RKO (cell line): ENCODE data around the gene YPEL4.

ENCODE experiments used
- DNase-seq: peaks from one replicate; pipeline ENCODE4 v3.0.0-alpha.2; 2016; ENCODE audit warnings: low spot score

The YPEL4 gene

GRCh38 chr11:57650739-57651090 lies 1.0 kb upstream of the YPEL4 start:
- no peak for DNase-seq

DNA sequence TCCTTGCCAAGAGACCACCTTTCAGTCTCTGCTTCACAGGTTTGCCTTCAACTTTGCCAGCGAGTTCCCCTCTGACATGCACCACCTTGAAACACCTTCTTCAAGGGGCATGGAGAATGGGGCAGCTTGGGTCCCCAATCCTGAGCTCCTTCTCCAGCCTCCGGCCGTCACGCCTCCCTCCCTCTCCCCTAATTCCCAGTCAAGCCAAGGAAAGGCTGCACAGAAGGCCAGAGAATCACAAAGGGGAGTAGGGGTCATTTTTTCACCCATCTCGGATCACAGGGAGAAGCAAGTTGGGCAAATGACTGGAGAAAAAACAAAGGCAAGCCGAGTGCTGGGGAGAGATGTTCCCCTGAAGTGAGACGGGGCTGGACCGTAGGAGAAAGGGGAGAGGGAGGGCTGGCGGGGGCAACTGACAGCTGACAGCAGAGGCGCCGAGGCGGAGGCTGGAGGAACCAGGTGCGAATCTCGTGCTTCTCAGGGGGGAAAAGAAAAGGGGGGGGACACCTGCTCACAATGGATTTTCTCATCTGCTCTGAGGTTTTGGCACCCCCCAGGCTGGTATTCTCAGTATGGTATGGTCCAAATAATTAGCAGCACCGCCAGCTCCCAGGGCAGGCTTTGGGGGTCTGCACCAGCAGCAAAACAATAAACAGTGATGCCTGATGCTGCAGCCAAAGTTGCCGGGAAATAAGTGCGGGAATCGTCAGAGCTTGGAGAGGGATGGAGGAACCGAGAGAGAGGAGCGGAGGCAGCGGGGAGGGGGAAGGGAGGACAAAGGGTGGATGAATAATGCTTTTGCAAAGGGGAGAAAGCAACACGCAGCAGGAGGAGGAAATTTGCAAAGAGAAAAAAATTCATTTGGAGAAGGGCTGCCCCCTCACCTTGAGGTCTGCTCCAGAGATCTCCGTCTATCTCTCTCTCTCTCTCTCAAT lies 644 bp downstream of the YPEL4 start:
- DNase-seq, result no peak

DNA sequence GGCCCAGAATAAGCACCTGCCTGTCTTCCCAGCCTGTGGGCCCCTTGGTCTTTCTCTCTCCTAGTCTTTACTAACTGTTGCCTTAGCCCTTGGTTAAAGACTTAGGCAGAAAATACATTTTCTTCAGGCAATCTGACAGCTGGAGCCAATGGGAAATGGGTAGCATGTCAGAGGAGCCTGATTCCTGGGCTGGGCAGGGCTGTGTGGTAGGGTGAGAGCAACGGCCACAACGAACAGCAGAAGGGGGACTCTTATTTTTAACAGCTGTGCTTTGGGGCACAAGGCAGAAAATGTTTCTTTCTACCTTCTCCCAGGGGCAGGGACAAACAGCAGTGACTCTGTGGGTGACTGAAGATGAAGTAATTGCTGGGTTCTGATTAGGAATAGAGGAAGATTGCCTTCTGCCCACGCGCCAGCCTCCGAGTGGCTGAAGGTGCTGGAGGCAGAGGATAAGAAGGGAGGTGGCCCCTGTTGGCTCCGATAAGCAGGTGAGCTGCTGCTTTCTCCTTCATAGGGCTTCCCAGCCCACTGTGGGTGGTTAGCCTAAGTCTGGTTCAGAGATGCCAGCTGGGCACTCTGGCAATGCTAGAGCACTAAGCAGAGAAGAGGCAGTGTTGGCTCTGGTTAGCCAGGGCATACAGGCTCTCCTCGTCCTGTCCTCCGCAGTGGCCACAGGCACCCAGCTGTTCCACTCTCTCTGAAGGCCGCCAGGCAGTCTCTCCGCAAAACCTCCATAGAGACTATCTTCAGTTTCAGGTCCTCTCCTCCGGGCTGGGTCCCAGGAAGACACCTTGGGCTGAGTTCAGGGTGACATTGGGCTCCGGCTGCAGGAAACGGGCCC lies 1.5 kb downstream of the YPEL4 start:
- DNase-seq, result no peak

- DNase-seq, result no peak
These were observed 2.3 kb downstream of the YPEL4 start for GRCh38 chr11:57647372-57647771.

GRCh38 chr11:57646799-57647303 lies 2.9 kb downstream of the YPEL4 start:
- DNase-seq, result no peak

DNA sequence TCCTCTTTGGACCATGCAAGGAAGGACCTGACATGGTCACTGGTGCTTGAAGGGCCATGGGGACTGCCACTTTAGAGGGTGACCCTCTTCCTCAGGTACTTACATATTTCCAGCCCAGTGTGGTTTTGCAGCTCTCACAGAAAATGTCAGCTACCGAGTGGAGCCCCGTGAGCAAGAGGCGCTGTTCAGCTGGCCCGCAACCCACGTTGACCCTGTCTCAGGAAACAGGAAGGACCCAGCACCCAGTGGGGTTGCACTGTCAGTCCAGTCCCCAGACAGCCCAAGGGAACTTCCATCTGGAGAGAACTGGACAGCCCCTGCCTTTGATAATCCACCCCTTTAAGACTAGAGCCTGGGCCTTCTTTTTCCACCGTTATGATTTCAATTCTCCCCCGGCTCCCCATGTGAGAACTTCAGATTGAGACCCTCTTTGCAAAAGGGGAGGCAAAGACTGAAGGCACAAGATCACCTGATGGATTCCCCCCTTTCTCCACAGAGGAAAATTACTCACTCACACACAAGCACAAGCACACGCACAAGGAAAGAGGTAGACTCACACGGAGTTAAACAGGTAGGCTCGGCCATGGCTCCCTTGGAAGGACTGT lies 3.4 kb downstream of the YPEL4 start:
- DNase-seq, result no peak

DNA sequence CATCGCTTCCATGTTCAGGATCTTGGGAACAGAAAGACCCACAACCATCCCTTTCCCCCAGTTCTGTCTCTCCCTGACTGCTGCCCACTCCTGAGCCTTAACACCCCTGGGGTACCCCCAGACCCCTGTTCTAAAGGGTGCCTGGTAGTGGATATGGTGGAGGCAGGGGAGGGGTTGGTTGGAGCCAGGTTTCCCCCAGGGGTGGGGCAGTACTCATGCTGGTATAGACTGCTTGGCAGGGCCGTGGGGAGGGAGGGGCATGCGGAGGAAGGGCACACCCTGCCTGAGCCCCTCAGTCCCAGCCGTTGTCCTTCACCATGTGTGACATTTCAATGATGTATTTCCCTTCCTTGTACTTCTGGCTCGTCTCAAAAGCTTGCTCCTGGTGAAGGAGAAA lies 4.0 kb downstream of the YPEL4 start:
- DNase-seq, result no peak

- peak; percentile 65 for DNase-seq
These were observed 4.7 kb downstream of the YPEL4 start for GRCh38 chr11:57644748-57645688.

GRCh38 chr11:57643802-57644201 lies 5.9 kb downstream of the YPEL4 start:
- DNase-seq, result peak; percentile 58

GRCh38 chr11:57641011-57641807 lies 8.5 kb downstream of the YPEL4 start:
- DNase-seq, result peak; percentile 81

DNA sequence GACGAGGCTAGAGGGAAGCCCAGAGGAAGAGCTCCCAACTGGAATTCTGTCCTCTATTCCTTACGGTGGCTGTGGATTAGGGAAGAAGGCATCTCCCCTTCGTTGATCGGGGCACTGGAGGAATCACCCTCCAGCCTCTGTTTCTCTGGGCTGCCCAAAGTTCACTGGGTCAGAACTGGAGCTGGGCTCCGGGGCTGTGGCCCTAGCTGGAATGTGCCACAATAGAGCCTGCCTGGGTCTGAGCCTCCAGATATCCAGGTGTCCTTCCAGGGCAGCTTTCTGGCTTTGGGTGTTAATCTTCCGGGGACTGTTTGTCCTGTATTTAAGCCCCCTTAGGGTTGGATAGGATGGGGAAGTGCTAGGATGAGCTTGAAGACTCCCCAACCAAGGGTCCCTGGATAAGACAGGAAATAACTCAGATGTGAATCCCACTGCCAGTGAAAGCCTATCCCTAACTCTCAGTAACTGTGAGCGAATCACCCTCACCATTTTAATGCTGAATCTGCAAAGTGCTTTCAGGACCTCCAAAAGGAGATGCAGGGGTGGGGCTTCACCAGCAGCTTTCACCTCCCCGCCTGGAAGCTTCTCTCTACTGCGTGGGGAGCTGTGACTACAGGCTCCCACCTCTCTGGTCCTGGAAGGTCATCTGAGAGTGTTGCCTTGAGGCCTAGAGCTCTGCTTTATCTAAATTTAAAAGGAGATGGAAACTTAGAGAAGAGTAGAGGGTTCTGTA lies 9.5 kb downstream of the YPEL4 start:
- DNase-seq, result no peak

GRCh38 chr11:57639321-57640067 lies 10.2 kb downstream of the YPEL4 start:
- no peak for DNase-seq

DNA sequence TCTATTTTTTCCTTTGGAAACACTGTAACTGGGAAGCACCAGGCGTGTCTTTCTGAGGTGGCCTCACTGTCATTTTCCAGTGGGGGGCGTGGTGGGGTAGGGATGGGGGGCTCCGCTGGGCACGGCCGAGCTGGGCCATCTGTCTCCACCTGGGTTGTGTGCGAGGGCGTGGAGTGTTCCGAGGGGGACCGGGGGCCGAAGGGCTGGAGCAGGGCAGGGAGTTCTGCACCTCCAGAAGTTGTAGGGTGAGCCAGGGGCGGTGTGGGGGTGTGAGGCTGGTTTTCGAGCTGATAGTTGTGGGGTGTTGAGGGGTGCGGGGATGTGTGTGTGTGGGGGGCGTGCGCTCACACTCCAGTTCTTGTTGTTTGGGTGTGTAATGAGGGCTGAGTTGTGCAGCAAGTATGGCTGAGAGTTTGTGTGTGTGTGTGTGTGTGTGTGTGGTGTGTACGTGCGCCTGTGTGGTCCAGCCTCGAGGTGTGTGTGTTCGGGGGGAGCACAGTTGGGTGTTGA lies 10.8 kb downstream of the YPEL4 start:
- DNase-seq, result no peak

DNA sequence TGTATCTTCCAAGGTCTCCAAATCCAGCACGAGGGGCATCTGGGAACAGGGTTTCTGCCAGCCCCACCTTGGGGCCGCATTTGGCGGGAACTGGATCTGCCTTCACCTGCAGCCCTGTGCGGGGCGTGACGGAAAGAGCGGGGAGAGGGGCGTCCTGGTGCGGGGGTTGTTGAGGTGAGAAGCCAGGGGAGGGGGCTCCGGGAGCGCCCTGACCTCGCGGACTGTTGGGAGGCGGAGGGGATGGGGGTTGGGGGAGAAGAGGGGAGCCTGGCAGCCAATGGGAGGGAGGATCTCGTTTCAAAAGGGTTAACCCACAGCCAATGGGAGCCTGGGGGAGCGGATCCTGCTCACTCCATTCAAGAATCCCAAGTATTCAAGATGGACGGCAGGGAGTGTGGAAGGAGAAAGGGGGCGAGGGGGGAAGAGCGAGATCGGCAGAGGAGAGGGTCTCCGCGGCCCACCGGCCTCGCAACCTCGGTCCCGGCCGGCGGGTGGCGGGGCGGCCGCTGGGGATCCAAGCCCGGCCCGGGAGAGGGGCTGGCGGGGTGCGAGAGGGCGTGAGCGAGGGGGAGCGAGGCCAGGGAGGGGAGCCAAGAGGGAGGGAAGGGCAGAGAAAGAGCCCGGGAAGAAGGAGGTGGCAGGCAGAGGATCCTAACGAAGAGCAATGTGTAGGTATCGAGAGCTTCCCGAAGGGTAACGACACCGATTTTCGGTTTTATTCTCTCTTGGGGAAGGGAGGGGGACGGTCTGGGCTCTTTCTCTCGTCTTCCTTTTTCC lies 11.5 kb downstream of the YPEL4 start:
- no peak for DNase-seq

- no peak for DNase-seq
These were observed 12.1 kb downstream of the YPEL4 start for GRCh38 chr11:57637626-57638004.

DNA sequence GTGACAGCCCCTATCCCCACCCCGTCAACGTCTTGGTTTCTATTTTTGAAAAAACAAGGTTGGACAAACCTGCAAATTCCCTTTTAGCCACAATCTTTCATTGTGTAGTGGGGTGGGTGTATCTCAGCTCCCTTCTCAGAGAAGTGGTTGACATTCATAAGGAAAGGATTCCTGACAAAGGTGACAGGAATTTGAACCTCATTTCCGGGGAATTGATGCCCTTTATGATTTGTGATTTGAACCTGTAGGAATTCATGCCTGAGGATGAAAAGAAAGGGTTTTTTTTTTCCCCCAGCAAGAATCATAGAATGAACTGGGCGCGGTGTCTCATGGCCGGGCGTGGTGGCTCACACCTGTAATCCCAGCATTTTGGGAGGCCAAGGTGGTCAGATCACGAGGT lies 14.5 kb downstream of the YPEL4 start:
- DNase-seq, result no peak

DNA sequence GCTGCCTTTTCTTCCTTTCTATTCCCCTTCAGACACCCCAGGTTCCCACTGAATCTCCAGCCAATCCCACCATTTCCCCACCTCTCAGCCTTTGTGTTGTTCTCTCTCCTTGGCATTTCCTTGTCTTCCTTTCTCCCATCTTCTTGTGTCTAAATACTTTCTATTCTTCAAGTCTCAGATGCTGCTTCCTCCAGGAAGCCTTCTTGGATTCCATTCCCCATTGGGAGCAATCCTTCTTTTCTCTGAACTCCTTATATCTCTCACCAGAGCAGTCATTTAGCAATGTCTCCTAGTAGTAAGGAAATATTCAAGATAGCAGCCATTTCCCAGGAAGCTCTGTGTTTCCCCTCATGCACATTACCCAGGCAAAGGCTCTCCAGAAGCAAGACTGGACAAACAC lies 15.4 kb downstream of the YPEL4 start:
- no peak for DNase-seq

DNA sequence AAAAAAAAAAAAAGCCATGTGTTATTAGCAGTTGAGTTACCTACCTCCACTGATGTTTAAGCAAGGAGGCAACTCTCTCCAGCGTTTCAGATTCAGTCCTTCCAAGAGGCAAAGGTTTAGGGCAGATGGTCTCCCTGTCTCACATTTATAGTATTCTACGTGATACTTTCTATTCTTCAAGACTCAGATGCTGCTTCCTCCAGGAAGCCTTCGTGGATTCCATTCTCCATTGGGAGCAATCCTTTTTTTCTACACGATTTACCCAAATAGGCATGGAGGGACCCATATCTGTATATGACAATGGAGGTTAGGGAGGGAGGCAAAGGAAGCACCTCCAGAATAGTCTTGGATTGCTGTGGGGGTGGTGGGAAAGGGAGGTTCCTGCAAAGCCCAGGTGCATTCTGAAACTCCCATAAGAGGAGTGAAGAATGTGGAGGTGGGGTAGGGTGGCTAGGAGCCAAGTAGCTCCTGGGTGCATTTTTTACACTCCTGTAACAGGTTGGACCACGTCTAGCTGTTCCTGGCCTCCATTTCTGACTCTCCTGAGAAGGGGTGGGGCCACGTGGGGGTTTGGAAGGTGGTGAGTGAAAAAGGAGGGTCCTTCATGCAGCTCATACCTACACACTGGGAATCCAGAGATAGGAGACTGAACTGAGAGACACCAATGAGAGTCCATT lies 16.2 kb downstream of the YPEL4 start:
- no peak for DNase-seq
